NCI-H2107 treated with DMSO at 0.1 percent for 48 hours (cell line): ENCODE results near the gene HRH3.

Experiments
- DNase-seq: peaks from one replicate; lab custom pipeline; 2025; ENCODE audit not compliant: unreplicated experiment; lab: John Stamatoyannopoulos, UW

The HRH3 gene

DNA sequence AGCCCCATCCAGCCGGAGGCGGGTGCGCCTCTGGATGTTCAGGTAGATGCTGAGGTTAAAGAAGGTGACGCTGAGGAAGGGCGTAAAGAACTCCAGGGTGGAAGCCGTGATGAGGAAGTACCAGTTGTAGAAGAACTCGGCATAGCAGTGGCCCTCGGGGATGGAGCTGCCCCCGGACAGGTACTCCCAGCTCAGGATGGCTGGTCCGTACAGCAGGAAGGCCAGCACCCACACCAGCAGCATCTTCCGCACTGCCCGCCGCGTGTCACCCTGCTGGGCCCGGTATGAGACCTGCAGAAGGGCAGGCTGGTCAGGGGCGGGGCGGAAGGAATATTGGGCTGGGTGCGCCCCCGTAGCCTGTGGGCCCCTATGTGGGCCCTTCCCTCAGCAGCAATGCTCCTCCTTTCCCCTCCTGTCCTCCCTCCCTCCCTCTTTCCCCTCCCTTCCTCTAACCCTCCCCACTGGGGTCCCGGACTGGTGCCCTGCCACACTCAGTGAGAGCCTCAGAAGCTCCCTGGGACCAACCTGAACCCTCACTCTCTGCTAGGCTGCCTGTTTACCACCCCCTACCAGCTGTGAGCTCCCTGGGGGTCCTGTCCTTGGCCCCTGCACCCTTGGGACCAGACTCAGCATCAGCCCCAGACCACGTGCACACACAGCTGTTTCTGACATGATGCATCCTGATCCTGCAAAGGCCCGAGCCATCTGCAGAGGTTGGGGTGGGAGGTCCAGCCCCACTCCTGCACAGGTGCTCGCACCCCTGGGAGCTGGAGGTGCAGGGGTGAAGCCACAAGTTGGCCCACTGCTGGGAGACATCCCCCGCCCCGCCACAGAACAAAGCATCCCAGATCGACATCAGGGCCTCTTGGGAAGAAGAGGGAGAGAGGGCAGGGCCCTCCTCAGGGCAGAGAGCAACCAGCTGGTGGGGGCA lies 3.2 kb downstream of the HRH3 start:
- DNase-seq: no peak

DNA sequence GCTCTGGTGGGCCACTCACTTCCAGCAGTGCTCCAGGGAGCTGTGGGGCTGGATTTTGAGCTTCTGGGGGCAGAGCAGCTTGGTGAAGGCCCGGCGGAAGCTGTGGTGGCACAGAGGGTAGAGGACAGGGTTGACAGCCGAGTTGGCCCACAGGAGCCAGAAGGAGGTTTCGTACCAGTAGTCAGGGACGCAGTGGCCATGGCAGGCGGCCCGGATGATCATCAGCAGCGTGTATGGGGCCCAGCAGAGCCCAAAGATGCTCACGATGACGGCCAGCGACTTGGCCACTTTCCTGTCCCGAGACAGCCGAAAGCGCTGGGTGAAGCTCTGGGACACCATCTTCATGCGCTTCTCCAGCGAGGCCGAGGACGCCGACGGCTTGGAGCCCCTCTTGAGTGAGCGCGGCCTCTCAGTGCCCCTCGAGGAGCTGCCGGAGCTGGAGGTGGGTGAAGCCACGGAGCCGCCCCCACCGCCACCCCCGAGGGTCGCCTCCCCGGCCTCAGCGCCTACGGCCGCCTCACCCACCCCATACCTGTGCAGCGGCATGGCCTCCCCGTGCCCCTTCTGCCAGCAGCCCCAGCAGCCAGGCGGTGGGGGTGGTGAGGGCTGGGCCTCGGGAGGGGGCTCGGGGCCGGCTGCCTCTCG lies 4.0 kb downstream of the HRH3 start:
- DNase-seq: no peak

DNA sequence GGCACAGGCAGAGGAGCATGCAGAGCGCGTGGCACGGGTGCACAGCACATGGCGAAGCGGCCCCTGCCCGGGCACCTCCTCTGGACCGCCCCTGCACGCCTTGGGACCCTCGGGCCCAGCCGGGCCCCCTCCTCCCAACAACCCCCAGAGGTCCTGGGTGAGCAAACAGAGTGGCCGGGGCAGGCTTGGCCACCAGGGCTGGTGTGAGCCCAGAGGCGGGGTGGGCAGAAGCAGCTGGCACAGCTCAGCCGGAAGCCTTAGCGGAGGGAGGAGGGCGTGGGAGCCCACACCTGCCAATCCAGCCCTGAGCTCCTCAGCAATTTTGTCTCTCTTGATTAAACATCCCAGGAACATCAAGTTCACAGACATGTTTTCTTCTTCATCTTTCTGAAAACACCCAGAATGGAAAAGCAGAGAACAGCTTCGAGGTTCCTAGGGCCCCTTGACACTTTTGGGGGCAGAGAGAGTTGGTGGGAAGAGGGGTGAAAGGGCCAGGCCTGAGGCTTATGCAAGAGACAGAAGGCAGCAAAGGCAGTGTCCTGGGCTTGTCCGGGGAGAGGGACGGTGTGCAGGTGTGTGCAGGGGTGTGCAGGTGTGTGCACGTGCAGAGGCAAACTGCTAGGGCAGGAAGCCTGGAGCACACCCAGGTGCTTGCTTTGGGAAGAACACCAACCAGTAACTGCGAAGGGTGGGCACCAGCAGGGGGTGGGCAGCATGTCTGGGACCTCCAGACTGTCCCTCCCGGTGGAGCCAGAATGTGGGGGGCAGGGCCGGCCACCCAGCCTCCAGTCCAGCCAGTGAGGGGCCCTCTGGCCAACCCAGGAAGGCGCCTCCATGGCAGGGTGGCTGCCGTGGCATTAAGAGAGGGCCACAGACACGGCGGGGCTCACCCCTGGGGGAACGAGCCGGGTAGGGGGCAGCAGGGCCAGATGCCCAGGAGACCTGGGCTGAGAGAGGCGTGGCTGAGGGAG lies 4.8 kb downstream of the HRH3 start:
- DNase-seq: no peak

- peak; percentile 46 for DNase-seq
These were observed 6.0 kb downstream of the HRH3 start for GRCh38 chr20:62214067-62214466.

DNA sequence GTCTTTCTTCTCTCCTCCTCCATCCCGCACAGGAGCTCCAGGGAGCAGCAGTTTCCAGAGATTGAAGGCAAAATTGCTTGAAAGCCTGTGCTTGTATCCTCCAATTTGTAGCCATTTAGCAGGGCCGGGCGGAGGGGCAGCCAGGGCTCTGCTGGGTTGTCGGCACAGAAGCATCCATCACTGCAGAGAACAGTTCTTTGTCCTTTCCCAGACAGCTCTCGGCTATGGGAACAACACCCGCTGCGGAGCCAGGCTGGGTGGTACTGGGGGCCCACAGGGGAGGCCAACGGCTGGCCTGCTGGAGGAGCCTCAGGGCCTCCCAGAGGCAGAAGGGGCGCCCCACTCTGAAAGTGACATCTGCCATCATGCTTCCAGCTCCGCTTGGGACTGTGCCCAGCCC lies 7.8 kb downstream of the HRH3 start:
- DNase-seq: no peak

- no peak for DNase-seq
These were observed 8.2 kb downstream of the HRH3 start for GRCh38 chr20:62211769-62212288.

- DNase-seq: no peak
These were observed 8.9 kb downstream of the HRH3 start for GRCh38 chr20:62211216-62211615.

- peak; percentile 59 for DNase-seq
These were observed 9.6 kb downstream of the HRH3 start for GRCh38 chr20:62210496-62210855.

DNA sequence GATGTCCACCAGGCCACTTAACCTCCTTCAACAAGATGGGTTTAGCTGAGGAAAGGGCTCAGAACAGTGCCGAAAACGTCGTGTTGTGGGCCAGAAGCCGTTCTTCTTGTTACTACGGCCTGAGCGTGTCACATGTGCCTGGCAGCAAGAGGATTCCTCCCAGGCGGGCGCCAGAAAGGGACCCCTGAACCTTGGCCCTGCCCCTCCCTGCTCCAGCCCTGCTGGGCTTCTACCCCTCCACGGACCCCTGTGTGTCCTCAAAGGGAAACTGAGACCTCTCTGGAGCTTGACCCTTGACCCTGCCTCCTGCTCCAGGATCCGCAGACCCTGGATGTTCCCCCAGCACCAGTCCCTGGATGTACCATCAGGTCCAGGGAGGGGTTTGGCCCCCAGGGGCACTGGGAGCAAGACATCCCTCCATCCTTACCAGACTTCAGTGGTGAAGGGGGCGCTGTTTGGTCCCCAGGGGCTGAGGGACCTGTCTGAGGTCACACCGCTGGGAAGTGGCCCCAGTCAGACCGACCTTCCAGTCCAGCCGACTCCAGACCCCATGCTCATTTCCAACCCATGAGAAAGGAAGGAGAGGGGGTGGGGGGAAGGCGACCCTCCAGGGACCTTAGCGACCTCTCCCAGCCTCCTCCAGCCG lies 10.1 kb downstream of the HRH3 start:
- DNase-seq: no peak

DNA sequence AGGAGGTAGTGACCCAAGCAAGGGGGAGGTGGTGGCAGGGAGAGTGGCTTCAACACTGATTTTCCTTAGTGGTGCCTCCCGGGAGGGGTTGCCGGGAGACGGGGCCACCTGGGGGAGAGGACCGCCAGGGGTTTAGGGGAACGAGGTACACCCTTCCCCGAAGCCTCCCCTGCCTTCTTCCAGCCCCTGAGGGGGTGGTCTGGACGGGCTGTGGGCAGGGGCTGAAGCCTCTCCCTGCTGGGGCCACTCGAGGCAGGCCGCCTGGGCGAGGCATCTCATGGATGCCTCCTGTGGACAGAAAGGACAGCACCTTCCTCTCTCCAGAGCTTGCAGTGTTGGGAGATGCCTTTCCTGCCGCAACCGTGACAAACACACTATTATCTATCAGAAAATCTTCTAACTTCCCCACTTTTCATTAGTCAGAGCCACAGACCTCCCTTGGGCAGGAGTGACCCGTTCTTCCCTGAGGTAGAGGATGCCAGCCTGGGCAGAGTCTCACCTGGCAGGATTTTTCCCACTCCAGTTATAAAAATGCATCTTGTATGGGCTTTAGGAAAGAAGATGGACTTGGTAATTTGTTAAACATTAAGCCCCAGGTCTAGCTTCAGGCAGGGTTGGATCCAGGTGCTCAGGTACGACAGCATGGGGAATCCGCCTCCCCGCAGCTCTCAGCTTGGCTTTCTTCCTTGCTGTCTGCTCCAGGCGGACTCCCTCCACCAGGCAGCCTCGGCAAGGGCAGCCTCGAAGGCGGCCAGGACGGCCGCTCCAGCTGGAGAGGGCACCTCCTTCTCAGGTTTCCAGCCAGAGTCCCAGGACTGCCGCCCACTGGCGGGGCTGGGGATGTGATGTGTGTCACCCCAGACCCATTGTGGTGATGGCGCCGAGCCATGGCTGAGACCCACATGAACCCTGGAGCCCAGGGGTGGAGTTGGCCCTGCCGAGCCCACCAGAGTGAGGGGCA lies 11.0 kb downstream of the HRH3 start:
- no peak for DNase-seq

DNA sequence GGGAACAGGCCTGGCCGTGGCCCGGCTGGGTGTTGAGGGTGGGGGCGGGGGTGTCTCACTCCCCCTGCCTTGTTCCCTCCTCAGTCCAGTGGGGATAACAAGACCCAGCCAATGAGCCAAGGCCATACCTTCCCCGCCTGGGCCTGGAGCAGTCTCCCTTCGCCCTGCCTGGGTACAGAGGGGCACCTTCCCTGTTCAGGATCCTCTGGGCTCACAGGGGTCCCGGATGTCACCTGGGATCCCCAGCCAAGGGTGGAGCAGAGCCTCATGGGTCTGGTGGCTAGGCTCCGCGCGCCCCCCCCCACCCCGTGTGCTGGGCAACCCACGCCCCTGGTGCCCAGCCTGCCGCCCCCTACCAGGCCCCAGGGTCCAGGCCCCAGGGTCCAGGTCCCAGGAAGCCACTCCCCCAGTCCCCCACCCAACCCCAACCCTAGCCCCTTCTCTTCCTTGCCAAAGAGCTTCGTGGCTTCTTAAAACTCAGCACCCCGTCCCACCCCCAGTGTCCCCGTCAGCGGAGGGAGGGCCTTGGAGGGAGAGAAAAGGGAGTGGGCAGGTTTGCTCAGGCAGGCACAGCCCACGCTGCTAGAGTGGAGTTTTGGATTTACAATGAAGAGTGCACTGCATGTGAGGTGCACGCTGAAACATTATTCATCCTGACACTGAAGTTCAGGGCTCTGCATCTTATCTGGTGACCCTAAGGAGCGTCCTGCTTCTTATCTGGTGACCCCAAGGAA lies 11.8 kb downstream of the HRH3 start:
- no peak for DNase-seq

- no peak for DNase-seq
These were observed 13.7 kb downstream of the HRH3 start for GRCh38 chr20:62206388-62206775.

DNA sequence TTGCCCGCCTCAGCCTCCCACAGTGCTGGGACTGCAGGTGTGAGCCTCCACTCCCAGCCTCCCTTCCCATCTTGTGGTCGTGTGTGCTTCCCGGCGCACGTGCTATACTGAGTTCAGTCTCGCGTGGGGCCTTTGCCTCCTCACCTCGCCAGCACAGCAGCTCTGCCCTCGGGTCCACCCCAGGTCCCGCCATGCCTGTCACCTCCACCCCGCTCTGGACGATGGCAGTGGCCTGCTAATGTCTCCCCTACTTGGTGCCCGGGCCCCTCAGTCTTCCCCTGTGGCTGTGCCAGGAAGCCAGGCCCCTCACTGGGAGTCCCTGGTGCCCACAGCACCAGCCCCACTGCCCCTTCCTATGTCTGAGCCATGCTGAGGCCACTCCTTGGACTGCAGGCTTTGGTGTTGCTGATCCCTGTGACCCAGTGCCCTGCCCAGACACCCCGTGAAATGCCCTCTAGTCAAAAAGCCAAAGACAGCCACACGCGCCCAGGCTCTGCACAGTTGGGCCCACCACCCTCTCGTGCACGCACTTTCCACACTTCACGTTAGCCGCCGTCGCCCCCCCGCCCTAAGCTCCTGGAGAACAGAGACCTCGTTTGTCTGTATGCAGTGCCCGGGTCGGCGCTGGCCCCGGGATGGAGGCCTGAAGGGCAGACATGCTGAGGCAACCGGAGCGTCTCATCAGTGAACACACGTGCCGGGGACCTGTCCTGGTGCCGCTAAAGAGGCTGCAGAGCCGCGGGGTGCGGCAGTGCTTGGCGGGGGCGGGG lies 14.3 kb downstream of the HRH3 start:
- DNase-seq: no peak

- DNase-seq: peak; percentile 45
These were observed 16.6 kb downstream of the HRH3 start for GRCh38 chr20:62203378-62204030.

GRCh38 chr20:62202676-62203377 lies 17.3 kb downstream of the HRH3 start:
- no peak for DNase-seq

GRCh38 chr20:62202083-62202395 lies 18.0 kb downstream of the HRH3 start:
- DNase-seq: no peak
